WERI-Rb-1 (cell line): ENCODE data around the gene DLG1.
A peak's percentile ranks its signal among the peaks of the same experiment; 100 is the strongest.

Experiments used
- DNase-seq: peaks from one replicate; pipeline ENCODE4 v3.0.0-alpha.2; 2020
- H3K27ac ChIP-seq: fragments of 250-450 bp; sonication (Bioruptor Pico); 2 replicates; pipeline ENCODE4 v1.5.1; 2020; ENCODE audit warnings: mild to moderate bottlenecking, moderate library complexity
- H3K27me3 ChIP-seq: fragments of 250-450 bp; sonication (Bioruptor Pico); 2 replicates; pipeline ENCODE4 v1.5.1; 2021; ENCODE audit warnings: mild to moderate bottlenecking, low read depth, moderate library complexity; ENCODE audit not compliant: insufficient read depth, severe bottlenecking
- H3K36me3 ChIP-seq: fragments of 250-450 bp; sonication (Bioruptor Pico); 2 replicates; pipeline ENCODE4 v1.5.1; 2020; ENCODE audit warnings: mild to moderate bottlenecking, moderate library complexity
- H3K4me3 ChIP-seq: 2 replicates; pipeline ENCODE4 v1.5.1; 2011; ENCODE audit warnings: low read depth, mild to moderate bottlenecking, control low read depth, low read length
- H3K9me3 ChIP-seq: fragments of 250-450 bp; sonication (Bioruptor Pico); 2 replicates; pipeline ENCODE4 v1.5.1; 2021; ENCODE audit warnings: mild to moderate bottlenecking, moderate library complexity; ENCODE audit not compliant: severe bottlenecking
- TF ChIP-seq, protein P1 (sequence below): IDR thresholded peaks from 2 replicates; pipeline ENCODE4 v1.5.1; 2011; ENCODE audit warnings: low read depth, mild to moderate bottlenecking, control low read depth, inconsistent platforms, low read length

Gene DLG1

DNA sequence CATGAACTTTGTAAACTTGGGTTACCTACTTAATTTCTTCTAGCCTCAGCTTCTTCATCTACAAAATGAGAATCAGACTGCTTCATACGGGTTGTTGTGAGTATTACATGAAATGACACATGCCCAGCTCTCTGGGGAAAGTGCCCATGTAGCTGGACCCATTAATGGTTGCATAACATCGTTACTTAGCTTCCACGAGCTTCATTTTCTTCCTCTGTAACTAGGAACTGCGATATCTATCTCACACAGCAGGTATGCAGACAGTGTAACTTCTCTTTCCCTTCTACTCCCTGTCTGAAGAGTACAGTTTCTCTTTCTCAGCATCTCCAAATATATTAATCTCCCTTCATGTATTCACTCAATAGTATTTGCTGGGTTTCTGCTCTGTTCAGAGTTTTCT, 37.9 kb upstream of the DLG1 start:
- Histone ChIP-seq H3K36me3 (no peaks in the 10 kb centered on the region), H3K27ac (no peak overlapping the region), H3K4me3 (no peak overlapping the region), H3K9me3 (no peaks in the 10 kb centered on the region), H3K27me3 (no peaks in the 10 kb centered on the region)
- no peak for DNase-seq
- TF ChIP-seq, protein P1, sequence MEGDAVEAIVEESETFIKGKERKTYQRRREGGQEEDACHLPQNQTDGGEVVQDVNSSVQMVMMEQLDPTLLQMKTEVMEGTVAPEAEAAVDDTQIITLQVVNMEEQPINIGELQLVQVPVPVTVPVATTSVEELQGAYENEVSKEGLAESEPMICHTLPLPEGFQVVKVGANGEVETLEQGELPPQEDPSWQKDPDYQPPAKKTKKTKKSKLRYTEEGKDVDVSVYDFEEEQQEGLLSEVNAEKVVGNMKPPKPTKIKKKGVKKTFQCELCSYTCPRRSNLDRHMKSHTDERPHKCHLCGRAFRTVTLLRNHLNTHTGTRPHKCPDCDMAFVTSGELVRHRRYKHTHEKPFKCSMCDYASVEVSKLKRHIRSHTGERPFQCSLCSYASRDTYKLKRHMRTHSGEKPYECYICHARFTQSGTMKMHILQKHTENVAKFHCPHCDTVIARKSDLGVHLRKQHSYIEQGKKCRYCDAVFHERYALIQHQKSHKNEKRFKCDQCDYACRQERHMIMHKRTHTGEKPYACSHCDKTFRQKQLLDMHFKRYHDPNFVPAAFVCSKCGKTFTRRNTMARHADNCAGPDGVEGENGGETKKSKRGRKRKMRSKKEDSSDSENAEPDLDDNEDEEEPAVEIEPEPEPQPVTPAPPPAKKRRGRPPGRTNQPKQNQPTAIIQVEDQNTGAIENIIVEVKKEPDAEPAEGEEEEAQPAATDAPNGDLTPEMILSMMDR, result no peak

DNA sequence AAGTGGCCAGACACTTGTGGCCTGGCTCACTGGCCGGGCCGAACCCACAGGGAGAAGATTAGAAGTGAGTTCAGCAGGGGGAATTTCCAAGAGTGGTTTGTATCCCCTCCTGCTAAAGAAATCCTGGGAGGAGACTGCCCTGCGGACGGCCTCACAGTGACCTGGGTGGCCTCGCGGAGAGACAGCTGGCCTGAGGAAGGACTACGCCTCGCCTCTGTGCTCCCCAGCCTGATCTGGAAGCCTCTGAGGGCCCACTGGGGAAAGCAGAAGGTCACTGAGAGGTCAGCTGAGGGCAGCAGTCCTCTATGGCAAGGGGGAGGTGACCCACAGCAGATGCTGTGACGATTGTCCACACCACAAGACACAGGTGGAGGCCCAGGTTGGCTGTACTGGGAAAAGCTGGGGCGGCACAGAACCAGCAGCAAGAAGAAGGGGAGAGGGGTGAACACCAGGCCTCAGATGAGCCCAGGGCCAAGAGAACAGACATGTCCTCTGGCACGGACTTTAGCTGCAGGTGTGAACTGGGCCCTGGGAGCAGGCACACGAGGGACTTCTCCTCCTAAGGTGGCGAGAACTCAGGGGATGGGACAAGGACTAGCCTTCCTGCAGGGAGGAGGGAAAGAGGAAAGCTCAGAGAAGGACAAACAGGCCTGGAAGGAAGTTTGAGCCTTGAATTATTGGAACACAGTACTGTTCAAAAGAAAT, 37.2 kb upstream of the DLG1 start:
- peak; percentile 79 for DNase-seq
- peak overlapping the region; percentile 61 for H3K27ac ChIP-seq

DNA sequence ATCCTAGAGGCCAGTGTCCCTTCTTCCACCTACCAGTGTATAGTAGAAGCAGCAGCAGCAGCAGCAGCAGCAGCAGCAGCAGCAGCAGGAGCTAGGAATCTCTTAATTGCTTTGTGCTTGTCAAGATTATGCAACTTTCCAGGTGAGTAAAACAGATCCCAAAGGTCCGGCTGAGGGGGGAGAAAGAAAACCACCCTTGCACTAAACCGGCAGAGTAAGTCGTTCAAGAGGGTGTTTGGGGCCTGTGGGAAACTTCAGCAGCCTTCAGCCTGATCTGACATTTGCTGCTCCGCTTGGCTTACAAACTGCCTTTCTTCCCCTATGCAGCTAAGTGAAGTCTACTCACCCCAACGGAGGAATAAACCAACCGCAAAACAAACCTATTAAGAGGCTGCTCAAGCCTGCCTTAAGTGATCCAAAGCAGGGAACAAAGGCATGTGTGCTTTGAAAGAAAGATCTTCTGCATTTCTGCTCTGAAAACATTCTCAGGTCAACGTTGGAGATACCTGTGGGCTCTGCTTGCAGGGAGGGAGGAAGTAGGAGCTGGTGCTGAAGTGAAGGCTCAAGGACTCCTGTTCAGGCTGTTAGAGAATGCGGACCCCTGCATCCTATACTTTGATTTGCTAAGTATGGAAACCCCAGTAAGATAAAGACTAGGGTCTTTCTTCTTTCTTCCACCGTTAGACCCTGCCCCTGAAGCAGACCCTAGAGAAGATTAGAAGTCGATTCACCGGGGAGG, 35.7 kb upstream of the DLG1 start:
- no peaks in the 10 kb centered on the region for H3K27me3 ChIP-seq
- TF ChIP-seq, protein P1, result no peak
- H3K9me3 ChIP-seq, result no peaks in the 10 kb centered on the region
- peak overlapping the region; percentile 57 for H3K27ac ChIP-seq
- DNase-seq, result peak; percentile 22
- H3K4me3 ChIP-seq, result no peak overlapping the region
- no peaks in the 10 kb centered on the region for H3K36me3 ChIP-seq

More for the DNA sequence above, 37.2 kb upstream of the DLG1 start:
- Histone ChIP-seq H3K4me3 (no peak overlapping the region), H3K27me3 (no peaks in the 10 kb centered on the region), H3K36me3 (no peaks in the 10 kb centered on the region), H3K9me3 (no peaks in the 10 kb centered on the region)
- TF ChIP-seq, protein P1, result no peak

DNA sequence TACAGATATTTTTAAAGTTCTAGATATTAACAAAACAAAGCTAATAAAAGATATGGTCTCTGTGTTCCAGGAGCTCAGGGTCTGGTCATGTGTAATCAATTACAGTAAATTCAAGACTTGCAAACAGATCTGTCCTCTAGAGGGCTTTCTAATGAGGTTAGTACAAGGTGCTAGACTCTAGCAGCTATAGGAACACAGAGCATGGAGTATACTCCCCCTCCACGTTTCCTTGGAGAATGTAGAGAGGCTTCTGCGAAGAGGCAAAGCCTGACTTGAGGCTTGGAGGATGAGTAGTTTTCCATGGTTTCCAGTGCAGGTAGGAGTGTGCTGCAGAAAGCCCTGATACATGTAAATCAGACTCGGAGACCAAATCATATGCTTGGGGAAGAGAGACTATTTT, 32.7 kb upstream of the DLG1 start:
- Histone ChIP-seq H3K27ac (no peak overlapping the region), H3K9me3 (no peaks in the 10 kb centered on the region), H3K27me3 (no peaks in the 10 kb centered on the region), H3K4me3 (no peak overlapping the region), H3K36me3 (no peaks in the 10 kb centered on the region)
- TF ChIP-seq, protein P1, result 0 out of 2 replicates have a peak, but pooled peaks have one; percentile 2
- DNase-seq, result no peak

DNA sequence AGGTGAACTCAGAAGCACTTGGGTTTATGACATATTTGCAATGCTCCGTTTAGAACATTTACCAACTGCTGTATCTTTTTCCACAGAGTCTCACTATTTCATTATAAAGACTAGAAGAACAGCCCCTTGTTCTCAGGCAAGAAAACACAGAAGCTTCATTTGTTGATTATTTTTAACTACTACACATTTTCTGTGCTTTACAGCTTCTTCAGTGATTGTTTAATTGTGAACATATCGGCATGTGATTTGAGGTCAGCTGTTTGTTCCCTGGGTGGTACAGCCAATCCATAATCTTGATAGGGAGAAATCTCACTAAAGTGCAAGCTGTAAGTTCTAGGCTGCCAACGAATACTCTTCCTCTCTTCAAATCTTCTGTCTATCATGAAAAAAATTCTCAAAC, 31.0 kb upstream of the DLG1 start:
- H3K27ac ChIP-seq, result no peak overlapping the region
- TF ChIP-seq, protein P1, result no peak
- no peaks in the 10 kb centered on the region for H3K27me3 ChIP-seq
- no peaks in the 10 kb centered on the region for H3K9me3 ChIP-seq
- no peaks in the 10 kb centered on the region for H3K36me3 ChIP-seq
- H3K4me3 ChIP-seq, result no peak overlapping the region
- no peak for DNase-seq
